H9 (cell line): ENCODE measurements around the gene MAGI1. TPM values are rescaled to one million over a fixed set of nuclear protein-coding genes. Genes with fewer than 3 reads are reported as not detected.

ENCODE experiments used
- DNase-seq: peaks from one replicate; pipeline ENCODE4 v3.0.0-alpha.2; 2017
- H2AFZ ChIP-seq: one replicate; pipeline ENCODE4 v1.6.1; 2013; ENCODE audit warnings: mild to moderate bottlenecking, low read length, control low read depth, moderate library complexity
- H2AK5ac ChIP-seq: 2 replicates; pipeline ENCODE4 v1.6.1; 2013; ENCODE audit warnings: low read length, control low read depth, mixed read lengths; ENCODE audit not compliant: insufficient read length
- H2BK120ac ChIP-seq: one replicate; pipeline ENCODE4 v1.6.1; 2013; ENCODE audit warnings: low read depth, mild to moderate bottlenecking, low read length, control low read depth, inconsistent platforms; ENCODE audit not compliant: poor library complexity, severe bottlenecking
- H2BK12ac ChIP-seq: 2 replicates; pipeline ENCODE4 v1.6.1; 2013; ENCODE audit warnings: low read length, control low read depth, mixed read lengths, low read depth; ENCODE audit not compliant: insufficient read length
- H2BK15ac ChIP-seq: 2 replicates; pipeline ENCODE4 v1.6.1; 2013; ENCODE audit warnings: low read depth, low read length, control low read depth
- H2BK20ac ChIP-seq: one replicate; pipeline ENCODE4 v1.6.1; 2013; ENCODE audit warnings: low read depth, mild to moderate bottlenecking, low read length, control low read depth, inconsistent platforms; ENCODE audit not compliant: poor library complexity, severe bottlenecking
- H2BK5ac ChIP-seq: 2 replicates; pipeline ENCODE4 v1.6.1; 2013; ENCODE audit warnings: low read length, control low read depth, mixed read lengths; ENCODE audit not compliant: insufficient read length
- H3K14ac ChIP-seq: 2 replicates; pipeline ENCODE4 v1.6.1; 2013; ENCODE audit warnings: low read length, control low read depth; ENCODE audit not compliant: insufficient read depth
- H3K18ac ChIP-seq: 2 replicates; pipeline ENCODE4 v1.6.1; 2013; ENCODE audit warnings: low read depth, mild to moderate bottlenecking, mixed read lengths, low read length, control low read depth; ENCODE audit not compliant: insufficient read length
- H3K23ac ChIP-seq: 2 replicates; pipeline ENCODE4 v1.6.1; 2013; ENCODE audit warnings: low read length, control low read depth, mixed read lengths, low read depth; ENCODE audit not compliant: insufficient read length
- H3K23me2 ChIP-seq: 2 replicates; pipeline ENCODE4 v1.6.1; 2013; ENCODE audit warnings: low read depth, mild to moderate bottlenecking, mixed read lengths, low read length, control low read depth; ENCODE audit not compliant: insufficient read length, poor library complexity, severe bottlenecking
- H3K27ac ChIP-seq: 2 replicates; pipeline ENCODE4 v1.5.1; 2013; ENCODE audit warnings: low read length, control low read depth, mixed read lengths, low read depth; ENCODE audit not compliant: insufficient read length
- H3K27me3 ChIP-seq: 2 replicates; pipeline ENCODE4 v1.6.1; 2013; ENCODE audit warnings: low read length, control low read depth, inconsistent platforms; ENCODE audit not compliant: insufficient read depth
- H3K4ac ChIP-seq: 2 replicates; pipeline ENCODE4 v1.6.1; 2013; ENCODE audit warnings: low read depth, mild to moderate bottlenecking, control low read depth, inconsistent platforms, low read length, moderate library complexity
- H3K4me1 ChIP-seq: 2 replicates; pipeline ENCODE4 v1.6.1; 2013; ENCODE audit warnings: low read length, control low read depth, inconsistent platforms; ENCODE audit not compliant: insufficient read depth
- H3K4me2 ChIP-seq: 2 replicates; pipeline ENCODE4 v1.6.1; 2013; ENCODE audit warnings: low read length, control low read depth, mixed read lengths; ENCODE audit not compliant: insufficient read length, insufficient read depth
- H3K56ac ChIP-seq: 2 replicates; pipeline ENCODE4 v1.6.1; 2013; ENCODE audit warnings: low read depth, mild to moderate bottlenecking, mixed read lengths, low read length, control low read depth; ENCODE audit not compliant: insufficient read length
- H3K79me1 ChIP-seq: 2 replicates; pipeline ENCODE4 v1.6.1; 2013; ENCODE audit warnings: low read depth, mild to moderate bottlenecking, moderate library complexity, low read length, control low read depth, inconsistent platforms; ENCODE audit not compliant: insufficient read depth, poor library complexity, severe bottlenecking
- H3K79me2 ChIP-seq: 2 replicates; pipeline ENCODE4 v1.6.1; 2013; ENCODE audit warnings: low read length, control low read depth, inconsistent platforms; ENCODE audit not compliant: insufficient read depth
- H3K9ac ChIP-seq: 2 replicates; pipeline ENCODE4 v1.6.1; 2013; ENCODE audit warnings: low read length, control low read depth, mixed read lengths; ENCODE audit not compliant: insufficient read length; ENCODE audit errors: extremely low read depth
- H3K9me3 ChIP-seq: one replicate; pipeline ENCODE4 v1.6.1; 2013; ENCODE audit warnings: low read depth, low read length, inconsistent platforms; ENCODE audit not compliant: control insufficient read depth
- H3T11ph ChIP-seq: one replicate; pipeline ENCODE4 v1.6.1; 2013; ENCODE audit warnings: mild to moderate bottlenecking, low read length, control low read depth, inconsistent platforms
- H4K20me1 ChIP-seq: one replicate; pipeline ENCODE4 v1.6.1; 2013; ENCODE audit not compliant: control insufficient read depth, insufficient read length, insufficient read depth
- H4K5ac ChIP-seq: 2 replicates; pipeline ENCODE4 v1.6.1; 2013; ENCODE audit warnings: low read depth, mild to moderate bottlenecking, mixed read lengths, low read length, control low read depth; ENCODE audit not compliant: insufficient read length
- H4K8ac ChIP-seq: replicated peaks from 2 replicates; pipeline ENCODE4 v1.6.1; 2013; ENCODE audit warnings: low read length, control low read depth, mixed read lengths, low read depth; ENCODE audit not compliant: insufficient read length
- H4K91ac ChIP-seq: 2 replicates; pipeline ENCODE4 v1.6.1; 2013; ENCODE audit warnings: low read depth, mild to moderate bottlenecking, moderate library complexity, mixed read lengths, low read length, control low read depth; ENCODE audit not compliant: insufficient read length
- H3K27ac Mint-ChIP-seq, 3 experiments: 2 replicates in 2 of 3; 3 replicates in 1 of 3; pipeline ENCODE4 v1.8.0; 2020 to 2021; ENCODE audit warnings: mixed read lengths in 3 of 3, mild to moderate bottlenecking in 1 of 3, moderate library complexity in 1 of 3
- H3K27me3 Mint-ChIP-seq: 2 replicates; pipeline ENCODE4 v1.8.0; 2021; ENCODE audit warnings: low read depth, mild to moderate bottlenecking, moderate library complexity, mixed read lengths
- H3K36me3 Mint-ChIP-seq, 3 experiments: 2 replicates in 2 of 3; 3 replicates in 1 of 3; pipeline ENCODE4 v1.8.0; 2020 to 2021; ENCODE audit warnings: low read depth in 3 of 3, mixed read lengths in 3 of 3; ENCODE audit not compliant: insufficient read depth in 1 of 3
- H3K4me1 Mint-ChIP-seq, 2 experiments: 2 replicates each; pipeline ENCODE4 v1.8.0; 2020; ENCODE audit warnings: mixed read lengths in 2 of 2
- H3K4me3 Mint-ChIP-seq, 2 experiments: 2 replicates in 1 of 2; 3 replicates in 1 of 2; pipeline ENCODE4 v1.8.0; 2020 to 2021; ENCODE audit warnings: mild to moderate bottlenecking in 2 of 2, mixed read lengths in 2 of 2, moderate library complexity in 1 of 2
- H3K9me3 Mint-ChIP-seq, 2 experiments: 2 replicates in 1 of 2; 3 replicates in 1 of 2; pipeline ENCODE4 v1.8.0; 2020; ENCODE audit warnings: mild to moderate bottlenecking in 2 of 2, mixed read lengths in 2 of 2, moderate library complexity in 1 of 2
- CTCF ChIP-seq: fragments of 200-600 bp; sonication (generic); conservative IDR thresholded peaks from 3 replicates; pipeline ENCODE4 v1.8.0; 2021; ENCODE audit warnings: antibody characterized with exemption, mild to moderate bottlenecking
- WGBS: extraction: QIAGEN DNeasy Blood & Tissue Kit; methylation state at CpG from one replicate; pipeline ENCODE4 v1.1.7; 2013; ENCODE audit warnings: missing lambda C conversion rate, low lambda C conversion rate, mixed read lengths; ENCODE audit not compliant: insufficient read length; ENCODE audit errors: extremely low coverage; 5-methylcytosine and 5-hydroxymethylcytosine counted together
- total RNA-seq: library from RNA; stranded (reverse); gene quantifications from 2 replicates; pipeline ENCODE4 v1.2.1, GENCODE V29; 2021

The MAGI1 gene
- total RNA-seq, 1 experiment from 2014 or later = 65.7 TPM

- Histone ChIP-seq H3T11ph (no peak overlapping the region), H2BK15ac (no peak overlapping the region), H3K4ac (no peak overlapping the region), H2BK12ac (no peak overlapping the region), H3K23me2 (no peaks in the 10 kb centered on the region), H3K79me2 (no peaks in the 10 kb centered on the region), H4K5ac (no peak overlapping the region), H3K4me1 (no peaks in the 10 kb centered on the region), H2BK120ac (no peak overlapping the region), H3K79me1 (peaks cover 7% of the 10 kb centered on the region), H3K56ac (no peak overlapping the region), H3K14ac (no peak overlapping the region), H3K4me2 (no peak overlapping the region), H3K9ac (no peak overlapping the region), H3K27me3 (no peaks in the 10 kb centered on the region), H3K27ac (no peak overlapping the region), H2AFZ (no peak overlapping the region), H4K91ac (no peak overlapping the region), H3K23ac (no peak overlapping the region), H2BK20ac (no peak overlapping the region), H3K18ac (no peak overlapping the region), H2BK5ac (no peak overlapping the region), H4K20me1 (no peaks in the 10 kb centered on the region), H2AK5ac (no peak overlapping the region), H4K8ac (no peak overlapping the region), H3K9me3 (no peaks in the 10 kb centered on the region)
- no CpG with 5 or more reads among the region's 2 CpGs for WGBS
- no peak for TF ChIP-seq CTCF
- H3K9me3 Mint-ChIP-seq = peaks cover 10 to 15% of the 10 kb centered on the region in 2 experiments
- H3K36me3 Mint-ChIP-seq = peaks cover 4 to 10% (median 8%) of the 10 kb centered on the region in 3 experiments
- no peaks in the 10 kb centered on the region for H3K27me3 Mint-ChIP-seq
- H3K4me1 Mint-ChIP-seq = peaks cover 5 to 6% of the 10 kb centered on the region in 2 experiments
- no peak overlapping the region for H3K4me3 Mint-ChIP-seq
- no peak overlapping the region for H3K27ac Mint-ChIP-seq
- DNase-seq = no peak
Measured at GRCh38 chr3:65650247-65650646, 388.5 kb downstream of the MAGI1 start.
